Putamen (tissue), 1 donor: Measurements from ENCODE around the gene KCNQ1.

ENCODE experiments used
- DNase-seq: peaks from one replicate; pipeline ENCODE4 v3.0.0-alpha.2; 2016; ENCODE audit warnings: low spot score

KCNQ1 gene

DNA sequence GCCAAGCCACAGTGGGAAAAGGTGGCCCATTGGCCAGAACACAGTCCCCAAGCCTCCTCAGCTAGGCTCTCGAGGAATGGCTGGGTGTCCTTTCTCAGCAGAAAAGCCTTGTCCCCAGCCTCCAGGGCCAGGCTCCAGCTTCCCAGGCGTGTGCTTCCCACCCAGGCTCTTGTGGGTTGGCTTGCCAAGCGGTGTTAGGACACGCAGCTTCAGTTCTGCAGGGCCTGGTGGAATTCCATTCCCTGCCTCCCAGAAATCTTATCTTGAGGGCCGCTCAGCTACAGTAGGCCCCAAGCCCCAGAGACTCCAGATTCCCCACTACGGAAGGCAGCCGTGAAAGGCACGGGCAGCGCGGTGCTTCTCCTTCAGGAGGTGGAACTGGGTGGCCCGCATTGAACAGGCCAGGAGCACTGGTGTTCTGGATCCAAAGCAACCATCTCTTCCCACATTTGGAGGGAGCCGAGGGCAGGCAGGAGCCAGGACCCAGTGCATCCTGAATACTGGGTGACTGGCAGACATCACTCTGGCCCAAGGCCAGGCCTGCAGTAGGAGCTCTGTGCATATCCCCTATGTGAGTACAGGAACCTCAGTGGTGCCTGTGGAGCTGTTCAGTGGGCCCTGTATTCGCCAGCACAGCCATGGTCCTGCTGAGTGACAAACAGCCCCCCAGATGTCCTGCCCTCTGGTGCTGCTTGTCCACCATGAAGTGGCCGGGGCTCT, 271.7 kb downstream of the KCNQ1 start:
- DNase-seq, result no peak

DNA sequence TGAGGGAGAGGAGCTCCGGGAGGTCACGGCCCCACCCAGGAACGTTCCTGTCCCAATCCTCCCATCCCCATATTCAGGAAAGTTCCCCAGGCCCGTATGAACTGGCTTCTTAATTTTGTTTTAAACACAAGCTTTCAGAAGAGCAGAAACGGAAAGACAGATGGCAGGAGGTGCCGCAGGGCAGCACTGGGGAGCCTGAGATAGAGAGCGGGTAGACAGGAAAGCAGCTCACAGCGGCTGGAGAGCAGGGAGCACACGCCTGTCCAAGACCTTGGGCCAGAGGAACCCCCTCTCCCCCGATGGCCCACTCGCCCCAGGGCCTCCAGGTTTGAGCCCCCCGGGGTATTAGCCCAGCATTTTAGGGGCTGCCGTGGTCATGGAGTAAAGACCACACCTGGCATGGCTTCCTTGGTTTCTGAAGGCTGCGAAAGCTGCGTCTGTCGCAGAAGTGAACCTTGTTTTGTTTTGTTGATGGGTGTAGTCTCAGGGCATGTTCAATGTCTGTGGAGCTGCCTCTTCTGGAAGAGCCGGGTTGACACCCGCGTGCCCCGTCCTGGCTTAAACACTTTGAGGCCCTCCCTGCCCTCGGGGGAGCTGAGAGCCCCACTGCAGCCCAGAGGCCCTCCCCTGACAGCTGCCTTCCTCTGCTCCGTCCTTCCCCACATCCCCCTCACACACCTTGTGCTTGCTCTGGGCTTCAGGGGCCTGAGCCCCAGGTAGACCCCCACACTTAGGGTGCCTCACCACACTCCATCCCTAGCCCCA, 272.9 kb downstream of the KCNQ1 start:
- no peak for DNase-seq

DNA sequence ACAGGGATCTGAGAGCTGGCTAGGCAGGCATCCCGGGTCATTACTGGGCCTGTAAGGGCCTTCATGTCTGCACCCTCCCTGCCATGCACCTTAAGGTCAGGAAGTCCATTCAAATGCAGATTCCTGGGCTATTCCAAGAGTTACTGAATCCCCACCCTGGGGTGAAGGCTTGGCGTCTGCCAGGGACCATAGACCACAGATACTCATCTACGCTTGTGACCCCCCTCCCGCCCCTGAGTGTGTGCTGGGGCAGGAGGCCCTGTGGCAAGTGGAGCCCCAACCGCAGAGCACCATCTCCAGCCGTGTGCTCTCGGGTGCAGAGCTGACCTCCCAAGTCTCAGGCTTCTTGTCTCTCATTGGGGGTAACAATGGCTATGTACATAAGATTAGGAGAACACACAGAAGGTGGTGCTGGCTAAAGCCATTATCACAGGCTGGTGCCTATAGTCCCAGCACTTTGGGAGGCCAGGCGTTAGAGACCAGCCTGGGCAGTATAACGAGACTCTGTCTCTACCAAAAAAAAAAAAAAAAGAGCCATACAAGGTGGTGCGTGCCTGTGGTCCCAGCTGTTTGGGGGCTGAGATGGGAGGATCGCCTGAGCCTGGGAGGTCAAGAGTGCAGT, 274.1 kb downstream of the KCNQ1 start:
- no peak for DNase-seq

DNA sequence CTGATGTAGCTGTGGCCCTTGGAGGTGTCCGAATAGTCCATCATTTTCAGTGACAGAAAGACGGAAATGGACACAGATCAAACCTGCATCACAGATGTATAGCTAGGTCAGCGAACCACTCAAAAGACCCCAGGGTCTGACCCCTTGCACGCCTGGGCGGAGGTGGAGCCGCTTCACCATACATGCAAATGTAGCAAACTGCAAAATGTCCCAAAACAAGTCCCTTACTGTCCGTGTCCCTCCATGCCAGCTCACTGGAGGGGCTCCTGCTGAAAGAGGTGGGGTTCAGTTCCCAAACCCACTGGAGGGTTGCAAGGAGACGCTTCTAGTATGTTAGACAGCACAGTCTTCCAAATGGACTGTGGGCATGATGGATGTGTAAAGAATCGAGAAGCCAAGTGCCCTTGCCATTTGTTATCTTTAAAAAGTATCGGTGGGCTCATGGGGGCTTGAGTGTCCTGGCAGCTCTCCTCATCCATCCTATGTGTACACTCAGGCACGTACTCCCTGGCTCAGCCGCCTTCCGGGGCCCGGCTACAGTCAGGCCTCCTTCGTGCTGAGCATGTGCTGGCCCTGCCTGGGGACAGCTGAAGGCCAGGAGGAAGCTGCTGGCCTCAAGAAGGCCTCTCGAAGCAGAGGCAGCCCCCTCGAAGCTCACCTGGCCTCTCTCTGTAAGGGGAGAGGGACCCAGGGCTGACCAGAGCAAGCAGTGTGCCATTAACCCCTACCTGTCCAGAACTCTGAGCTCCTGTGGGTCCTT, 275.2 kb downstream of the KCNQ1 start:
- no peak for DNase-seq

DNA sequence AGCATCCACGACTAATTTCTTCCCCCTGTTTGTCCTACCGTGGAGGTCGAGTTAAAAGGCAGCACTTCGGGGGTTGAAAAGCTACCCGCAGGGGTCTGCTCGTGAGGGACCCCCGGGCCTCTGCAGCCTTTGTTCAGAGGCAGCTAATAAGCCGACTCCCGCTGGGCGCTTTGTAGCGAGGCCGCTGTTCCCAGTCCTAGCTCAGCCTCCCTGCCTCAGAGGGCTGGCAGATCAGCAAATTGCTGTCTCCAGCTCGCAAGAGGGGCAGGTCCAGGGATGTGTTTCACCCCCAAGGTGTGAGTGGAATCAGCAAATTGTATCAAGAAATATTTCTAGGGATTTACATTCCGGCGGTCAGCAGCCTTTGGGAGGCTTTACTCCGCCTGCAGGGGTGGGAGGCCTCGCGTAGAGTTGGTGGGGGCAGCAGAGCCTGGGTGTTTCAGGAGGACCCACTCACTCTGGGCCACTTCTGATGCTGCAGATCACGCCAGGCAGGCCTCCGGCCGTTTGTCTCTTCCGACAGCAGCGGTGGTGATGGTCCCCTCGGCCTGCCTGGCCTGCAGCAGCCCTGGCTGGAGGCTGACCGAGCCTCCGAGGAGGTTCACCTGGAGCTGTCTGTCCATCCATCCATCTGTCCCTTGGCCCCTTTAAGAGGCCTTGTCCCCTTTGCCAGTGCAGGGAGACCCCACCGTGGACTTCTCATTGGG, 276.6 kb downstream of the KCNQ1 start:
- no peak for DNase-seq

DNA sequence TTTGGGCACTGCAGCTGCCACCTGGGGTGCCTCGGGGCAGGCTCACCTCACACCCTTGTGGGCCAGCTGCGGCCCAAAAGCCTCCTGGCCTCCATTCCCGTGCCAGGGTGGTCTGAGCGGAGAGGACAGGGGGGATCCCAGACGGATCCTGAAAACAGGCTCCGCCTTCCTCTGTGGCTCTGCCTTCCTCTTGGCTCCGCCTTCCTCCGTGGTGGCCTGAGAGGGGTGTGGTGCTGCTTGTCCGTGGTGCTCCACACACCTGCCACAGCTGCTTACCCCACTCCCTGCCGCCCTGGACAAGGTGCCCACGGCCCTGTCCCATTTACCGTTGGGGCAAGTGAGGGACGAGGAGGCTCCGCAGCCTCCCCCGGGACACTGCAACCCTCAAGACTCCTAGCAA, 278.1 kb downstream of the KCNQ1 start:
- no peak for DNase-seq

DNA sequence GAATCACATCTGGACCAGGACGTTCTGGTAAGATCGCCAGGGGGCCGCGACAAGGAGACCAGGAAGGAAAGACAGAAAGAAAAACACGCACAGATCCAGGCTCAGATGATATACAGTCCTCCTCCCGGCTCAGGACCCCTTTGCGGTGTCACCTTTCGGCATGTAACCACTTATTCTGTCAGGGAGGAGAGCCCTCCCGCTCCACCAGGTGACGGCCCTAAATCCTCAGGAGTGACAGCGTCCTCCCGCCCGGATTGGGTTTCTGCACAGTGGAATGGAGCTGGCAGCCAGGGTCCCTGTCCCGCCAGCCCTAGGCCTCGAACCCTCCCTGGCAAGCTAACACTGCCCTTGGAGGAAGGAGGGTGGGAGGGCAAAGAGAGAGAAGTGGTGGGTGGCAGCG, 279.3 kb downstream of the KCNQ1 start:
- no peak for DNase-seq

DNA sequence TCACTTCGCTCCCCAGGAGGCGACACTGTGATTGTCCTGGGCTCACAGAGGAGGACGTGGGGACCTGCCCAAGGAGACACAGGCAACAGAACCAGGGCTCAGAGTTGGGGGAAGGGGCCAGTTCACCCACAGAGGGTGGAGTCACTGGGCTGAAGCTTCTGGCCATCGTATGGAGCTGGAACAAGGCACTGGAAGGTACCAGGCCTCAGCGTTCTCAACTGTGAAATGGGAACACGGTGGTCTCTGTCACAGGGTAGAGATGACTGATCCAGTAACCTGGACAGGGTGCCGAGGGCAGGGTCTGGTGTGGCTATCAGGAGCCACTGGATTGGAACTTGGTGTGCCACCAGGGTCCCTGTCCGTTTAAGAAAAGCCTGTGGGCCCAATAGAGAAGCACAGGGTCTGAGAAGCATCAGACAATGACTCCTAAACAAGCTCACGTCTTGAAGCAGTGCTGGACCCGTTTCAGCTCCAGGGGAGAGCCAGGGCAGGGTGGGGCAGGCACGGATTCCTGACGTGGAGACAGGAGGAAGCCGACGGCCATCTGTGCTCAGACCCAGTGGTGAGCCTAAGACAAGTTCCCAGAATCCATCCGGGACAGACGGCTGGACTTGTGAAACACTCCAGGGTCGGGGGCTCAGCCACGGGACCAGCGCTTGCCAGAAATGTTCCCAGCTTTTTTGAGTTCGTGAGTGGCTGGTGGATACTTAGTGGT, 280.0 kb downstream of the KCNQ1 start:
- no peak for DNase-seq

DNA sequence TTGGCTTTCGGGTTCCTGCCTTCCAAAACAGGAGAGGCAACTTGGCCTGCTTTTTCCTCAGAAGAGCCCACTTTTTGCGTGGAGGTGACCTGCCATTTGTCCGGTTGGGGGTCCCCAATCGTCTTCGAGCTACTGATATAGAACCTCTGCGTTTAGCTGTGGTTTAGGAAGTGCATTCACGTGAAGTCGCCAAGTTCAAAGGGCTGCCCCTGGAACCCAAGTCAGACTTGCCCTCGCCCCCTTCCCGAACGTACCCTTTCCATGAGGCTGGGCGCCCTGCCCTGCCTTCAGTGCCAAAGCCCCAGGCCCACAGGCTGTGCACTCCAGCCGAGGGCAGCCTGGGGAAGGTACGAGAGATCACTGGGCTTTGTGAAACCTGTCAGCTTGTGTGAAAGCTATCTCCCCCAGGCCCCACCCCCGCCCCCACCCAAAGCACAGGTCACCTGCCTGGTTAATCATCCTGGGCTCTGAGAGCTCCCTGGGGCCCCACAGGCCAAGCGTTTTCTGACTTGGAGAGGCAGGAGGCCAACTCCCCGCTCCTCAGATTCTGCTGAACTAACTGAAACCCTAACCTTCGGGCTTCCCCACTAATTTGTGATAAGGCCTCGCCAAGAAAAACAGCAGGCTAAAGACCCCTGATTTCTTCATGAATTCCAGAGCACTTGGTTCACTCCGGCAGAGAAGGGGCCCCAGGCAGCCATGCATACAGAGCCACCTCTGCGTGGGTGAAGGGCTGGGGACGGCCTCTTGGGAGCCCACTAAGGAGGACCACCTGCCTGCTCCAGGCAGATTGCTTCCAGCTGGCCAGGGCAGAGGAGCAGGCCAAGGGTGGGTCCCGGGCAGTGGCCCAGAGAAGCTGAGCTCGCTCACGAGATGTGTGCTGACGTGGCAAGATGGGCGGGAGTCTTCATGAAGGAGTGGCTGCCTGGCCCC, 280.8 kb downstream of the KCNQ1 start:
- no peak for DNase-seq

DNA sequence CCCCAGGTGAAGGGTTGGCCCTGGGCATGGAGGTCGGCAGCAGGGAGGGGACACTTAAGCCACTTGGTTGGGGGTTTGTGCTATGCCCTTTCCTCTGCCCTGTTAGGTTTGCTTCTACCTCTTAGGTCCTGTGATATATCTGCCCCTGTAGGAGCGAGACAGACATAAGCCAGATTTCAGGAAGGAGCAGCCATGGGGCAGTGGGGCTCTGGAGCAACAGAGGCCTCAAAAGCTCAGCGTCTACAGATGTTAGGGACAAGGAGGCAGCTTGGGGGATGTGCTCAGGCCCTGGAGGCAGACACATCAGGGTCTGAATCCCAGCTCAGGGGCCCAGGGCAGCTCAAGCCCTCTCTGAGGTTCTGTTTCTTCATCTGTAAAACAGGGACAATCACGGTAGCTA, 282.2 kb downstream of the KCNQ1 start:
- no peak for DNase-seq

DNA sequence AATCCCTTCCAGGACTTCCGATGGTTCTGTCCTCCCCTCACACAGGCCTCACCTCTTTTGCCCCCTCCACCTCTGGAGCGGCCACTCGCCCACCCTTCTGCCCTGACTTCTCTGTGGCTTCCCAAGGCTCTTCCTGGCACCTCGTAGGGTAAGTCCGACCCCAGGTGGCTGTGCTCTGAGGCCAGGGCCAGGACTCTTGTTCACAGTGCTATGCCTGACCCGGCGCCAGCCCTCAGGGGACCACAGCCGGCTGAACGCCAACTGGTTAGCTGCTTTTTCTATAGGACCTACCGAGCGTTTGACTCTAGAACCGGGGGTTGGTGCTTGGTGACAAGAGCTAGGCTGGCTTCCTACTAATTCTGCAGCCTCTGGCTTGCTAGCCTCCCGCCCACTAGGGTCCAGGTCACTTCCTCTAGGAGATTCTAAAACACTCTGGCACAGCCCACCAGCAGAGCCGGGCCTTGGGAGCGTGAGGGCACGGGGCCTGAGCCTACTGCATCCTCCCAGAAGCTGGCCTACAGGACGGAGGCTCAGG, 283.4 kb downstream of the KCNQ1 start:
- DNase-seq, result no peak

DNA sequence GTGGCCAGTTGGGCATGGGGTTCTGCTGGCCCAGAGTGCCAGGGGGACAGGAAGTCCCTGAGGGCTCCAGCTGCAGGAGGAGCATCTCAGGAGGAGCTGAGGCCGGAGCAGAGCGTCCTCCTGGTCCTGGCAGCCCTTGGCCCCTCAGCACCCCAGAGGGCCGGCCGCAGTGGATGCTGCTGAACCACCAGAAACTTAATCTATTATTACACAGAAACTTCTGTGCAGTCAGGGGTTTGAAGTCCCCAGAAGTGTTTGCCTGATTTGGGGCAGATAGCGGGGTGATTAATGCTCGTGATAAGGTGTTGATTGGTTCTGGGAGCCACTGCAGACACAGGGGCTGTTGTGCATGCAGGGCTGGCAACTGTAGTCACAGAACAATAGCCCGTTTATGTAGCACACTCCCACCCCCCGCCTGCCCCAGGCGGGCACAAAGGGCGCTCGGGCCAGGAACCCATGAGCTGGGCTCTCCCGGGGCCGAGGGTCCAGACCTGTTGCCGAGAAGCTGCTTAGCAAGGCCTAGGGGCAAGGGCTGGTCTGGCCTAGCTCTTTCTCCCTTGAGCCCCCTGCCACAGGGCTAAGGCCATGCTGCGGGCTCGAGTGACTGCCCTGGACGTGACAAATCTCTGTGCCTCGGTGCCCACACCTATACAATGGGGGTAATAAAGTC, 284.0 kb downstream of the KCNQ1 start:
- peak; percentile 92 for DNase-seq

DNA sequence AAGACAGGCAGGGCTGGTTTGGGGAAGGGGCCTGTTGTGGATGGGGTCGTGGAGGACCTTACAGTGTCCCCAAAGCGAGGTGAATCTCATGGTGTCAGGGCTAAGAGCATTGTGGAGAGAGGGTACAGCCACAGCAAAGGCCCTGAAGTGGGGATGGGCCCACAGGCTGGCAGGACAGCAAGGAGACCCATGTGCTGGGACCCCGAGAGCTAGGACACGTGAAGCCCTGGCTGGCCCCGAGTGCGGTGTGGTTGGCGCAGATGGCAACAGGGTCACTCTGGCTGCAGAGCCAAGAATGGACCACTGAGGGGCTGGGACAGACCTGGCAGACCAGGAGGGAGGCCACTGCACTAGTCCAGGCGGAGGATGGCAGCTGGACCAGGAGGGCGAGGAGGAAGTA, 285.0 kb downstream of the KCNQ1 start:
- no peak for DNase-seq

DNA sequence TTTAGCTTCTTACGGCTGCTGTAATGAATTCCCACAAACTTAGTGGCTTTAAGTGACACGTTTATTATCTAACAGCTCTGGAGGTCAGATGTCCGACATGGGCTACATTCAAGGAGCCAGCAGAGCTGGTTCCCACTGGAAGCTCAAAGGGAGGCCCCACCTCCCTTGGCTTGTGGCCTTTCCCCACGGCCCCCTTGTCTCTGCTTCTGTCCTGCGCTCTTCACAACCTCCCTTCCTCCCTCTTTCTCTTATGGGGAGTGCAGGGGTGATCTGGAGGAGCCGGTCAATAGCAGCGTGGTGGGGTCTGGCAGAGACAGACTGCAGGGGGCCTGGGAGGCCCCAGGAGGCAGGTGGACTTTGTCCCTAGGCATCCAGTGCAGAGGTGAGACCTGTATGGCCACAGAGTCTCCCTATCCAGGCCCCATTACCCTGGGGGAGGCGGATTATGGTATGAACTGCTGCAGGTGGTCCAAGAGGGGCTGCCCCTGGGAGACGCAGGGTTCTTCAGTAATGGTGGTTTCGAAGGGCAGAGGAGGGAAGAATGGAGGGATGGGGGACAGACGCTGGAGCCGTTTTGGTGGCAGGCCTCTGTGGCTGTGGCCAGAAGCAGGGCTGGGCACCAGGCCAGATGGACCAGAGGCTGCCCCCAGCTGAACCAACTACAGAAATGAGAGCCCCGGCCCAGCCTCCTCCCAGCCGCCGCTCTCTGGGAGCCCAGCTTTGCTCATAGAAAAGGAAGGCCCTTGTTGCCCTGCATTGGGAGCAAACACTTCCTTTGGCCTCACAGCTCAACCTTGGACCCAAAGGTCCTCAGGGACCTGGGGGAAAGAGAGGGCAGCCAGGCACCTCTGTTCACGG, 285.7 kb downstream of the KCNQ1 start:
- peak; percentile 58 for DNase-seq

DNA sequence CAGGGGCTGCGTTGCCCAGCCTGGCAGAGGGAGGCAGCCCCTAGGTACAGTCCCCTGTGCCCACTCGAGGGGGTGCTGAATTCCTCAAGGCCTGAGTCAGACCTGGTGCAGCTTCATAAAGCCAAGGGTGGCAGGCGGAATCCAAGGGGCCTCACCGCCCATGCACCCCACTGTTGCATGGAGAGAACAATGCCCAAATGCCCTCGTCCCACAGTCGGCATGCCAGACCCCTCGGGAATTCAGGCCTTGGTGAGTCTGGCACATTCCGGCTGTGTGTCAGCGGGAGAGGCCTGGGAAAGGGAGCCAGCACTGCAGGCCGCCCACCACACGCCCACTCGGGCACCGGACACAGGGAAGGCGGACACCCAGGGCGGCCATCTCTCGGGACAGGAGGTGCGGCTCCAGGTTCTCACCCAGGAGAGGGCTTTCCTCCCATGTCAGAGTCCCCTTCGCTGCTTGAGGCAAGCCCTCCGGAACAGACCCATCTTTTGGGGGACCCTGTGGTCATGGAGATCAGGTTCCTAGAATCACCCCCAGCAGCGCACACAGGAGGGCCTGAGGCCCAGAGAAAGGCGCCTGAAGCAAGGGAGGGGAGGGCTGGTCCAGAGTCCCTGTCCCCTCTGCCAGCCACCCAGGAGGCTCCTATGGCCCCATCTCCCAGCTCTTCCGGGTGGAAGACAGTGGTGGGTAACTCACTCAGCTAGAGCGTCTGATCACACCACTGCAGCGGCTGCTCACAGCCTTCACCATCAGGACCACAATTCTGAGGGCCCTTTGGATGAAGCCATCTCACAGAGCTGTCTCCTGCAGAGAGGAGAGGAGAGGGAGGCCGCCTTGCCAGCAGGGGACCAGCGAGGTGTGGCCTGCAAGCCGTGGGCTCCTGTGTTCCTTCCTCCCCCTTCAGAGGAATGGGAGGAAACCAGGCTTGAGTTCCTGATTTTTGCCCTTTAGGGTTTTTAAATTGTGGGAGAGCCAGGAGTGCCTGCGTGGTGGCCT, 286.6 kb downstream of the KCNQ1 start:
- DNase-seq, result no peak

DNA sequence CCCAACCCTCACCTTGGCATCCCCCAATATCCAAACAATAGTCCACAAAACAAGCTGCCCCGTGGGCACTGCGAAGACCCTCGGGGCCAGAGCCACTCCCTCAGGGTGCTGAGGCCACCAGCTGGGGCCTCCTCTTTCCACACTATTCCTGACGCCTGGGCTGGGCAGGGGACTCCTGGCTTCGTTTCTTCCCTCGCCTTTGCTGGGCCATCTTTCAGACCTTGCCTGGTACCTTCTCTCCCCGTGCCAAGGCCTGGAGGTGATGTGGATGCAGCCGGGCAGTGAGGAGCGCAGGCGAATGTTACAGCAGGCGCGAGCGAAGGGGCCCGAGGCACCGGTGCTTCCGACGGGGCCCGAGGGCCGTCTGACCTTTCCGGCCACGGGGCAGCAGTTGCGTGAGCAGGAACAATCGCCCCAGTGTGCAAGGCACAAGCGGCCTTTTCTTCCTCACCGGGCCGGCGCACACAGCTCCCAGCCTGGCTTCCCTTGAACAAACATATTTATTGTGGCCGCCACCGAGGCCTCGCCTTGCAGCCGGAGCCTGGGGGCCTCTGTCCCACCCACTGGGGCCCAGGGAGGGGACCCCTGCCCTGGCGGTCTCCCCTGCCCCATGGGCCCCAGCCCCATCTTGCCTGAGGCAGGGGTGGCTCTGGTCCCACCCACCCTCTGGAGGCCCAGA, 287.6 kb downstream of the KCNQ1 start:
- DNase-seq, result peak; percentile 84
